Superior temporal gyrus (tissue), 1 donor: ENCODE results near the gene MTUS2.
A peak's percentile ranks its signal among the peaks of the same experiment; 100 is the strongest.

Source experiments
- DNase-seq: peaks from one replicate; pipeline ENCODE4 v3.0.0-alpha.2; 2016; ENCODE audit errors: extremely low spot score

MTUS2 gene

DNA sequence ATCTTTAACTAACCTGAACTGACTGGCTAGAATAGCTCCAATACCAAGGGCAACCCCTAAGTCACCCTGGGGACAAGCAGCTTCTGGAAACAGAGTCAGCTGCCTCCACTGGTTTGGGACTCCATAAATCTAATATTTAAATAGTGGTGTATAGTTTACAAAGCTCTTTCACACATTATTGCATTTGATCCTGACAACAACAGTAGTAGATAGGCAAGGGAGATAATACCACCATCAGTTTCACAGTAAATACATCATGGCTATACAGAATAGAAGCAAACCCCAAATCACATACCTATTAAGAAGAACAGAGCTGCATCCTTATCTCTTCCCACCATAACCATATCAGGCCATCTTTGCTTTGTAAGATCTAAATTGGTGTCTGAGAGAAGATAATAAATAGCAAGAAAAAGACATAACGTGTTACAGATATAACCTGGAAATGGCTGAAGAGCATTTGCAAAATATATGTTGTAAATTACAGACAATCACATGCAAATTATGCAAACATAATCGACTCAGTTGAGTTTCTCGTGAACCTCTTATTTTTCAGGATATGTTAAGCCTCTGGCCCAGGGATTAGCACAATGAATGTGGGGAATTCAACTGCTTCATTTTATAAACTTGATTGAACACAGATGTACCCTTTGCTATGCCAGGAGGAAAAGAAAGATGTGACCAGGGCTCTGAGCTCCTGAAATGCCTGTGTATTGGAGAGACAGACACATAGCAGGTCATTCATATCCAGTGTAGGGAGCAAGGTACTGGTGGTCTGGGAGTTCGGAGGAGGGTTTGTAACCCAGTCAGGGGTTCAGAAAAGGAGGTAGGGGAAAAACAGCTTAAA, 632.9 kb downstream of the MTUS2 start:
- DNase-seq: no peak

GRCh38 chr13:29453617-29454011, 633.5 kb downstream of the MTUS2 start:
- no peak for DNase-seq

DNA sequence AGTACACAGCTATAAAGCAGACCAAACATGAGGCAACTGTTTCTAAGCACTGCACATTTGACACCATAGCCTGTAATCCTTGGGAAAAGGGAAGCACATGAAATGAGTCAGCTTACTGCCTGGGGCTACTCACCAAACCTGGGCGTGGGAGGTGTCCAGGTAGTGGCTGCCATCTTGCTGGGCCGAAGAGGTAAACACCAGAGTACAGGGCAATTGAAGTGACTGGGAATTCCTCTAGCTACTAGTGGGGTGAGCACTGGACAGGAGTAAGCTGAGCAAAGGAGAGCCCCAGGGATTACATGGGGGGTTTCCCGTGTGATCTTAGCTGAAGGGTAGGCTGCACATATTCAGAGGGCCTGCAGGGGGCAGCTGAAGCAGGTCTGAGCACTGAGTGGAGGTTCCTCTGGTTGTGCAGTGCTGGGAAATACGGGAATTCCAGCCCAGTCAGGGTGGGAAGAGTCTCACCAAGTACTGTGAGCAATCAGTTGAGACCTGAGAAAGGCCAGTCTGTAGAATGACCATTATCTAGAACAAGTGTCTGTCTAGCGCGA, 634.9 kb downstream of the MTUS2 start:
- DNase-seq: no peak

GRCh38 chr13:29456419-29456818, 636.3 kb downstream of the MTUS2 start:
- DNase-seq: no peak

GRCh38 chr13:29457299-29457698, 637.2 kb downstream of the MTUS2 start:
- DNase-seq: no peak

DNA sequence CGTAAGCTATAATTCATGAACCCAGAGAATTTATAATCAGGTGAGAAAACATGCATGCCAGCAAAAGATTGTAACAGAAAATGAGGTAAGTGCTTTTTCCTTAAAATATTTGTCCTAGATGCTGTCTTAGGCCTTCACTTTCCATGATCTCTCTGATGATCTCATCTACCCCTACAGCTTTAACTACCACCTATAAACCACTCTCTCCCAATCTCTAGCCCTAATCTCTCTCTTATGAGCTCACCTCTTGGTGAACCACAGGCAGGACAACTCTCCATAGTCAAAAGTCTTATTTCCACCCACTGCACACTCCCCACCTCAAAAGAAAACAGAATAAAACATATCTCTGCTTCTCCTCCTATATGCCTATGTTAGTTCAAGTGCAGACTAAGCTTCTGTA, 638.3 kb downstream of the MTUS2 start:
- DNase-seq: no peak

GRCh38 chr13:29459813-29460355, 639.7 kb downstream of the MTUS2 start:
- DNase-seq: no peak

GRCh38 chr13:29464105-29464679, 644.1 kb downstream of the MTUS2 start:
- DNase-seq: no peak

DNA sequence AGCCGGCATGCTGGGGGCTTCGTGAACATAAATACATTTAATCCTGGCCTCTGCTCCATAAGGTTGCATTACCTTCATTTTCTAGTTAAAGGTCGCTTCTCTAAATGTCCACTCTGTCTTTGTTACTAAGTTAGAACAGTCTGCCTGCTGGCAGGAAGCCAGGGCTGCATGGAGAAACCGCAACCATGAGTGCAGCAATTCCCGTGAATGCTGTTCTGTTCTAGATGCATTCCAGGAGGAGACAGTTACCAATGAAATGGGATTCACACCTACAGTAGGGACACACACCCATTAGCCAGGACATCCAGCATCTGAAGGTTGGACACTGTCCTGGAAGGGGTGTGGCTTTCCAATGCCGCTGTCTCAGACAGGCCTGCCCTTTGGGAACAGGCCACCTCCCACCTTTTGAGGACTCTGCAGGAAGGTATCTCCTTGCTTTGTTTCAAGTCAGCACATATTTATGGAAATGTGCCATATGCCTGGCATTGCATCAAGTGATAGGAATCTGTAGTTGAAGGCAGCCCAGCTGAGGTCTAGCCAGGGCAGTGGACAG, 645.7 kb downstream of the MTUS2 start:
- DNase-seq: no peak

GRCh38 chr13:29471551-29471950, 651.4 kb downstream of the MTUS2 start:
- no peak for DNase-seq

- DNase-seq: no peak
Measured at GRCh38 chr13:29472332-29472961, 652.3 kb downstream of the MTUS2 start.

- DNase-seq: no peak
Measured at GRCh38 chr13:29473166-29473565, 653.0 kb downstream of the MTUS2 start.

DNA sequence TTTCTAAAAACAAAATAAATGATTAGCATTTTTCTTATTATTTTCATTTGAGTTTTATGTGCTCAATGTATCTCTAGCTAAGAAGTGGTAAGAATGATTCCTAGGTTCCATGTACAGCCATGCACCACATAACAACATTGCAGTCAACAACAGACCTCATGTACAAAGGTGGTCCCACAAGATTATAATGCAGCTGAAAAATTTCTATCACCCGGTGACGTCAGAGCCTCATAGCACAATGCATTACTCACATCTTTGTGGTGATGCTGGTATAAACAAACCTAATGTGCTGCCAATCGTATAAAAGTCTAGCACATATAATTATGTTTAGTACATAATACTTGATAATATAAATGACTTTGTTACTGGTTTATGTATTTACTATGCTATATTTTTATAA, 654.9 kb downstream of the MTUS2 start:
- no peak for DNase-seq

DNA sequence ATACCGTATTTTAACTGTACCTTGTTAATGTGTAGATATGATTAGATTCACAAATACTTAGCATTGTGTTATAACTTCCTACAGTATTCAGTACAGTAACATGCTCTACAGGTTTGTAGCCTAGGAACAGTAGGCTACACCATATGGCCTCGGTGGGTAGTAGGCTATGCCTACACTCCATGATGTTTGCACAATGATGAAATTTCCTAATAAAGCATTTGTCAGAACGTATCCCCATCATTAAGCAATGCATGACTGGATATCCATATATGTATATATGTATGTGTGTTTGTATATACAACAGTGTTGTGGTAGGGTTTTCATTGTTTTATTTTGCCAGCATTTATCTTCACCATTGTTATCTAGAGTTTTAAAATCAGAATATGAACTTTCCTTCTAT, 655.9 kb downstream of the MTUS2 start:
- DNase-seq: no peak

DNA sequence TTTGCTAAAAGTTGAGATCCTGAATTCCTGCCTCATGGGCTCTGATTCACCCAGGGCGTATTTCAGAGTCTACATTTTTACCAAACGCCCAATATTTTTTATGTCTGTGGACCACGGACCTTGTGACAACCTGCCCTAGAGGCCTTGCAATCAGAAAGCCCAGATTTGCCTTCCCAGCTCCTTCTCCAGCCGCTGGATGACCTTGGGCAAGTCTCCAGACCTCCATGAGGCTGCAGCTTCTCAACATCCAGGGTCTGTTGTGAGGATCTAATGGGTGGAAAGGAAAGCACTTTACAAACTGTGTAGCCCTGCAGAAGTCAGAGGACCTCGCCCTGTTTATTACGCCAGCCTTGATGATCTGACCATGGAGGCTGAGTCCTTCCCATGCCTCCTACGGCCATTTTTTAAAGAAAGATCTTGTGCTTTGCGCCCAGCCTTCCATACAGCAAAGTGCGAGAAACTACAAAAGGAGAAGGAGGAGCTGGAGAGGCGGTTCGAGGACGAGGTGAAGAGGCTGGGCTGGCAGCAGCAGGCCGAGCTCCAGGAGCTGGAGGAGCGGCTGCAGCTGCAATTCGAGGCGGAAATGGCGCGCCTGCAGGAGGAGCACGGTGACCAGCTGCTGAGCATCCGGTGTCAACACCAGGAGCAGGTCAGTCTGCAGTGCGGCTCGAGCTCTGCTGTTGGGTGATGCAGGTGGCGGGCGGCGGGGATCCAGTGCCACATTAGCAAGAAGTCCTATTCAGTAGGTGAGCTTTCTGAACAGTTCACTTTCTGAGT, 659.8 kb downstream of the MTUS2 start:
- no peak for DNase-seq

DNA sequence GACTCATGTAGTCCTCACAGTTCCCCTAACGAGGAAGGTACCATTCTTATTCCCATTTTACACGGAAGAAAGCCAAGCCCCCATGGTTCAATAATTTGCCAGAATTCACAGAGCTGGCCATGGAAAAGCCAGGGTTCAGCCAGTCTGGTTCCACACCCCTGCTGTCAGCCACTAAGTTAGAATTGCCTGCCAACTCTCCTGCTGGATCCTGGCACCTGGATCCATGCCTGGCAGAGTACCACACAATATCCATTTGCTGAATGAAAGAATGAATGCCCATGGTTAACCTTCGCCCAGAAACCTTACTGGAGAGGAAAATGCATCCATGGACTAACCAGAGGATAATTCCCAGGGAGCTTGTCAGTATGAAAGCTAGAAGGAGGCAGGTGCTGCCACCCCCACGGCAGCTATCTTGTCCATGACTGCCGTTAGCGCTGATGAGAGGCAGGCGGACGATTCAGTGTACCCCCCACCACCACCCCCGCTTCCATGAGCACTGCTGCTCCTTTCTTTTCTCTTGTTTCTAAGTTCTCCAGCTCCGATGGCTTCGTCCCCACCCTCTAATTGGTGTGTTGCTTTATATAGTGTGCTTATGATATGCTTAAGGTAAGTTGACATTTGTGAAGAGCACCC, 660.9 kb downstream of the MTUS2 start:
- peak; percentile 20 for DNase-seq

GRCh38 chr13:29481603-29482002, 661.5 kb downstream of the MTUS2 start:
- no peak for DNase-seq

DNA sequence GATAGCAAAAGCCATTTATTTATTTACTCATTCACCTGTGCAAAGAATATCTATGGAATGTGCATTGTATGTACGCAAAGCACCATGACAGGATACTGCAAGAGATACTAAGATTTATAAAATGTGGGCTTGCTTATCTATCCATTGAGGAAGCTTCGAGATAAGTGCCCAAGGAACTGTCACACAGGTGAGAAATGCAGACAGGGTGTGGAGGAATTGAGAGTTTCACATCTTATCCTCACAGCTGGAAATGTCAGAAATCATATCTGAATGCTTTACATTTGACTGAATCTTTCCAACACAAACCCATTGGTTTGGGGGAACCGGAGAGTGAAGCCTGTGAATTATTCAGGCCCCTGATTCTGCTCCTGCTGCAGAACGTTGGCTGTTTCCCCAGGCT, 662.4 kb downstream of the MTUS2 start:
- no peak for DNase-seq

DNA sequence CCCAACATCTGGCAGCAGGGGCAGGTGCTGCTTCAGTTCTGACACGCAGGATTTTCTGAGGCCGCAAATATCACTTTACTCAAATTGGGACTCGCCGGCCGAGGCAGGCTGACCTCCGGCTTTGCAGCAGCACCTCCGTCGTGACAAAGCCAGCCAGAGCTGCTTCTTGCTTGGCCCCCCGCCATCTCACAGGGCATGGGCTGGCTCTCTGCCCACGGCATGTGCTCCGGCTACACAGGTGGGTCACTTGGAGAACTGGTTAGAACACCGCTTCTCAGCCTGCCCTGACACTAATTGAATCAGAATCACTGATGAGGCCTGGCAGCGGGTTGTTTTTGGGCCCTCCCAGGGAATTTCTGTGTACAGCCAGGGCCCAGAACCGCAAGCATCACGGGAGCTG, 663.1 kb downstream of the MTUS2 start:
- DNase-seq: no peak

DNA sequence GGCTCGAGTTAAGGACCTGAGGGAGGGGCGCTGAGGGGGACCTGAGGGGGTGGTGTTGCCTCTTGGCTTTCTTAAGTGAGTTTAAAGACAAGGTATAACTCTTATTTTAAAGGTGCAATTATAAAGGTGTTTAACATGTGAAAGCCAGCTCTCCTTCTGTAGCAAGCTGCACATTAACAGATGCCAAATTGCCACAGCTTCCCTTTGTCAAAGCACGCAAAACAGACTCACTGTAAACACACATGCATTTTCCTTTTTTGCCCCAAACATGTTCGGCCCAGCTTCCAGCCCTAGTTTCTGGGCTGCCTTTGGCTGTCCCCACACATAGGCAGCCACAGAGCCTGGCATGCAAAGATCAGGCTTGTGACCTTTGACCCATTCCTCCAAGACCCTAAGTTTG, 663.5 kb downstream of the MTUS2 start:
- no peak for DNase-seq

DNA sequence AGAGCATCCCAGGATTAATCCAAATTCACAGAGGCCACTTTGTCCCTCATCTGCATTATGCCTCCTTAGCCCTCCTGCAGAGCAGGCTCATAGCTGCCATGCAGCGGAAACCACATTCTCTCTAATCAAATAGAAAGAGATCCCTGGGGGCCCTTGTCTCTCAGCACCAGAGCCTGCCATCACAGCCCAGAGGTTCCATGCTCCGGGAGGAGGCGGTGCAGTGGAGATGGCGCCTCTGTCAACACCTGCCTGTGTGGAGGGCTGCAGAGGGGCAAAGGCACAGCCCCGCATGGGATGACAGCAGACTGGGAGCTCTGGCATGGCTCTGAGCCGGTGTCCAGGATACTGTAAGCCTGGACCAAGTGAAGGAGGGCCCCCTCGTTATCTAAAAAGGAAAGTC, 664.1 kb downstream of the MTUS2 start:
- no peak for DNase-seq
